Measurements from ENCODE around the gene AP4B1.
"Not testable (repeated sequence)": the region's sequence is repeated elsewhere in the genome, so short reads cannot be mapped to it uniquely, and the experiment has no call there.

Gene AP4B1

GRCh38 chr1:113855630-113856400 lies 48.8 kb downstream of the AP4B1 start:
- DNase-seq: no peak

- DNase-seq: no peak
Observed at GRCh38 chr1:113854234-113854633, 50.4 kb downstream of the AP4B1 start.

- DNase-seq: not testable (repeated sequence)
Observed at GRCh38 chr1:113852694-113853093, 51.9 kb downstream of the AP4B1 start.

- no peak for DNase-seq
Observed at GRCh38 chr1:113850127-113850796, 54.3 kb downstream of the AP4B1 start.

GRCh38 chr1:113849072-113849471 lies 55.5 kb downstream of the AP4B1 start:
- DNase-seq: no peak

GRCh38 chr1:113846391-113847035 lies 58.1 kb downstream of the AP4B1 start:
- DNase-seq: no peak

All from bone marrow (tissue), 2 donors.